Stomach (tissue), 4 donors: ENCODE measurements around the gene SHF.

Experiments used
- POLR2A ChIP-seq, 4 donors: fragments of 450-650 bp; IDR thresholded peaks; one replicate each; pipeline ENCODE4 v1.6.1; 2016; ENCODE audit warnings: antibody characterized with exemption in 4 of 4, control low read depth in 2 of 4, mild to moderate bottlenecking in 1 of 4, moderate library complexity in 1 of 4
- POLR2AphosphoS5 ChIP-seq, 3 donors: sonication (generic); formaldehyde crosslinking; IDR thresholded peaks; one replicate each; pipeline ENCODE4 v1.6.1; 2016; ENCODE audit warnings: antibody characterized with exemption in 3 of 3
- TF ChIP-seq, protein P1 (sequence below), 7 experiments: fragments of 450-650 bp in 4 of 7; fragments of 200-600 bp in 3 of 7; sonication (generic) in 3 of 7; IDR thresholded peaks; one replicate each; pipeline ENCODE4 v1.5.1; 2016 to 2019; ENCODE audit warnings: antibody characterized with exemption in 7 of 7, control low read depth in 2 of 7, mild to moderate bottlenecking in 1 of 7

- TF ChIP-seq, protein P1, sequence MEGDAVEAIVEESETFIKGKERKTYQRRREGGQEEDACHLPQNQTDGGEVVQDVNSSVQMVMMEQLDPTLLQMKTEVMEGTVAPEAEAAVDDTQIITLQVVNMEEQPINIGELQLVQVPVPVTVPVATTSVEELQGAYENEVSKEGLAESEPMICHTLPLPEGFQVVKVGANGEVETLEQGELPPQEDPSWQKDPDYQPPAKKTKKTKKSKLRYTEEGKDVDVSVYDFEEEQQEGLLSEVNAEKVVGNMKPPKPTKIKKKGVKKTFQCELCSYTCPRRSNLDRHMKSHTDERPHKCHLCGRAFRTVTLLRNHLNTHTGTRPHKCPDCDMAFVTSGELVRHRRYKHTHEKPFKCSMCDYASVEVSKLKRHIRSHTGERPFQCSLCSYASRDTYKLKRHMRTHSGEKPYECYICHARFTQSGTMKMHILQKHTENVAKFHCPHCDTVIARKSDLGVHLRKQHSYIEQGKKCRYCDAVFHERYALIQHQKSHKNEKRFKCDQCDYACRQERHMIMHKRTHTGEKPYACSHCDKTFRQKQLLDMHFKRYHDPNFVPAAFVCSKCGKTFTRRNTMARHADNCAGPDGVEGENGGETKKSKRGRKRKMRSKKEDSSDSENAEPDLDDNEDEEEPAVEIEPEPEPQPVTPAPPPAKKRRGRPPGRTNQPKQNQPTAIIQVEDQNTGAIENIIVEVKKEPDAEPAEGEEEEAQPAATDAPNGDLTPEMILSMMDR (IDR thresholded peaks at IDR 0.05): no peak
- no peak for TF ChIP-seq POLR2A (IDR thresholded peaks at IDR 0.05)
- no peak for TF ChIP-seq POLR2AphosphoS5 (IDR thresholded peaks at IDR 0.05)
Measured at GRCh38 chr15:45122719-45123118, 65.0 kb downstream of the SHF start.
